HTR-8/SVneo (cell line): Measurements from ENCODE around the gene DDRGK1.
"Not testable (repeated sequence)": the region's sequence is repeated elsewhere in the genome, so short reads cannot be mapped to it uniquely, and the experiment has no call there.

Source experiments
- DNase-seq: peaks from one replicate; pipeline ENCODE4 v3.0.0; 2011; ENCODE audit warnings: low spot score, mixed read lengths; ENCODE audit not compliant: insufficient read length
- FAIRE-seq: peaks from 2 replicates; lab custom pipeline; 2011; peaks lifted over from hg19 to GRCh38; lab: Jason Lieb, UNC

DDRGK1 gene

GRCh38 chr20:3168079-3168828 lies 36.2 kb downstream of the DDRGK1 start:
- FAIRE-seq (no peak), DNase-seq (no peak)

- FAIRE-seq (no peak), DNase-seq (no peak)
Observed at GRCh38 chr20:3167738-3168078, 36.8 kb downstream of the DDRGK1 start.

DNA sequence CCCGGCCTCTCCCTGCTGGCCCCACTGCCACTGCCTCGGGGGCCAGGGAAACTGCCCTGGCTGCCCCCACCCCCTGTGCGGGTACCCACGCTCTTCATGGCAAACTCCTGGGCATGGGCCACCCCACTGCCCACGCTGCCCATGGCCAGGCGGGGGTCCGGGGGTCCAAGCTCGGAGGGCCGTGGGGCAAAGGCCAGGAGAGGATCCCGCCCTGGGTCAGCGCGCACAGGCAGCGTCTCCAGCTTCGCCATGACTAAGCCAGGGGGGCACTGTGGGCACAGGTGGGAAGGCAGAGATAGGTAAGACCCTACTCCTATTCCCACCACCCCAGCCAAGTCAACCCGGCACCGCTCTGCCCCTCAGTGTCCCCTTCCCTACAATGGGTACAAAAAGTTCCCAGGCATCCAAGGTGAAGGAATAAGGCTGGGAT lies 37.6 kb downstream of the DDRGK1 start:
- FAIRE-seq (no peak), DNase-seq (no peak)

- no peak for FAIRE-seq
- no peak for DNase-seq
Observed at GRCh38 chr20:3166338-3166912, 38.1 kb downstream of the DDRGK1 start.

- DNase-seq (no peak), FAIRE-seq (no peak)
Observed at GRCh38 chr20:3165473-3166337, 38.8 kb downstream of the DDRGK1 start.

DNA sequence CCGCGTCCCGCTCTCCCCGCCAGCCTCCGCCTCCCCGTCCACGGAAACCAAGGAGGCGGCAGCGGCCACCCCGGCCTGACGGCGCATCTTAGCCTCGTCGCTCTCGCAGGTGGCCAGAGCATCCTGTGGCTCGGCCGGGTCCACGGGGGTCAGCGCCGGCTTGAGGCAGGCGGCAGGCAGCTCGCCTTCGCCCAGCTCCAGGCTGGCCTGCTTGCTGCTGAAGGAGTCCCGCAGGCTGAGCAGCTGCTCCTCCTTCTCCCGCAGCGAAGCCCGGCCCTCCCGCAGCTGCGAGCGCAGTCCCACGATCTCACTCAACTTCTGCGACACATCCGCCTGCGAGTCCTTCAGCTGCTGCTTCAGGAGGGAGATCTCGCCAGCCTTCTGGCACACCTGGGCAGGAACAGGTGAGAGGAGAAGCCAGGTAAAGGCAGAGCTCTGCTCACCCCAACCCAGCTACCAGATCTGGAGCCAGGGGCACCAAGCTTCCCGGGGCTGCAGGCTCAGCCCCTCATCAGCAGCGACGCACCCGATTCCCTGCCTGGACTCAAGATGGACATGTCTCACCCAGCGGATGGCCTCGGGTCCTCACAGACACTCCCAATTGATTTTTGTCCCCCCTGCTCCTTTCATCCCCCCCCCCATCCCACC lies 39.6 kb downstream of the DDRGK1 start:
- DNase-seq (no peak), FAIRE-seq (no peak)

DNA sequence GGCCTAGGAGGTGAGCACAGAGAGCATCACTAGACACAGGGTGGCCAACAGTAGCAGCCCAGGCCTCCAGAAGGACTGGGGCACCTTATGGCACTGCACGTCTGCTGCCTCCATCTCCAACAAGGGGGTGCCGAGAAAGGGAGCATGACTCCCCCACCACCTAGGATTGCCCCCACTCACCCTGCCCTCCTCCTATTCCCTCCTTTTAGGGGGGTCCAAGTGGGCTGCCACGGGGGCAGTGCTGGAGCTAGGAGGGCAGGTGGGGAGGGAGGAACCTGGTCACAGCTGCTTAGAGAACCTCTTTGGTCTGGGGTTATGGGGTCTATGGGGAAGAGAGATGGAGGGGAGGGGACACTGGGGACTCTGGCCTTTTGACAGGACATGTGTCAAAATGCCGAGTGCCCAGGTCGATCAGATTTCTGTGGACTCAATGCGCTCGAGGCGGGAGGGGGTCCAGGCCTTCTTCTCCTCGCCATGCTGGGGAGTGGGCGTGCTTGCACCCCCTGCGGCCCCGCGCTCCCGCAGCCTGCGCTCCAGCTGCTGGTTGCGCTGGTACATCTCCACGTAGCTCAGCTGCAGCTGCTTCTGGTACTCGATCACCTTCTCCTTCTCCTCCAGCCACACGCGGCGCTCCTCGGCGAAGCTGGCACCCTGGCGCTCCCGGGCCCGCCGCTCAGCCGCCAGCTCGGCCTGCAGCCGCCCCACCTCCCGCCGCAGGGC lies 40.3 kb downstream of the DDRGK1 start:
- DNase-seq (no peak), FAIRE-seq (no peak)

GRCh38 chr20:3163099-3164042 lies 41.1 kb downstream of the DDRGK1 start:
- FAIRE-seq (no peak), DNase-seq (no peak)

GRCh38 chr20:3162080-3162611 lies 42.3 kb downstream of the DDRGK1 start:
- DNase-seq (no peak), FAIRE-seq (no peak)

- DNase-seq (no peak), FAIRE-seq (no peak)
Observed at GRCh38 chr20:3161316-3162079, 43.0 kb downstream of the DDRGK1 start.

GRCh38 chr20:3160418-3160817 lies 44.1 kb downstream of the DDRGK1 start:
- FAIRE-seq (no peak), DNase-seq (no peak)

GRCh38 chr20:3158968-3159431 lies 45.5 kb downstream of the DDRGK1 start:
- FAIRE-seq (no peak), DNase-seq (no peak)

DNA sequence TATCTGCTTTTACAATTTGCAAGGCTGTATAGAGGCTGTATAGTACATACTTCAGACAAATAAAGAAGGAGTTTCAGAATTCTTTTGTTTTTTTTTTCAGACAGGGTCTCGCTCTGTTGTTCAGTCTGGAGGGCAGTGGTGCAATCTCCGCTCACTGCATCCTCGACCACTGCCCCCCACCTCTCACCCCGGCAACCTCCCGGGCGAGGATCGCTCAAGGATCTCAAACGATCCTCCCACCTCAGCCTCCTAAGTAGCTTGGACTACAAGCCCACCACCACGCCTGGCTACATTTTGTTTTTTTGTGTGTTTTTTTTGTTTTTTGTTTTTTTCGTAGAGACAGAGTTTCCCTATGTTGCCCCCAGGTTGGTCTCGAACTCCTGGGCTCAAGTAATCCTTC lies 46.7 kb downstream of the DDRGK1 start:
- no peak for FAIRE-seq
- DNase-seq: no peak

- FAIRE-seq (no peak), DNase-seq (no peak)
Observed at GRCh38 chr20:3156811-3157619, 47.5 kb downstream of the DDRGK1 start.

GRCh38 chr20:3152057-3152644 lies 52.3 kb downstream of the DDRGK1 start:
- DNase-seq, FAIRE-seq: not testable (repeated sequence)

DNA sequence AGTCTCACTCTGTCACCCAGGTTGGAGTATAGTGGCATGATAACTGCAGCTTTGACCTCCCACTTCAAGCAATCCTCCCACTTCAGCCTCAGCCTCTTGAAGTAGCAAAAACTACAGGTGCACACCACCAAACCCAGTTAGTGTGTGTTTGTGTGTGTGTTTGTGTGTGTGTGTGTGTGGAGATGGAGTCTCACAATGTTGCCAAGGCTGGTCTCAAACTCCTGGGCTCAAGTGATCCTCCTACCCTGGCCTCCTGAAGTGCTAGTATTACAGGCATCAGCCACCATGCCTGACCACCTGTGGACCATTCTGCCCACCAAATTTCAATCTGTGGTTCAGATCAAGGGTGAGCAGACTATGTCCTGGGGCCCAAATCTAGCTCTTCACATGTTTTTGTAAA lies 53.6 kb downstream of the DDRGK1 start:
- no peak for FAIRE-seq
- no peak for DNase-seq
